ENCODE results near the gene PNPLA2.

Gene PNPLA2

GRCh38 chr11:819129-819931 lies 616 bp downstream of the PNPLA2 start:
- DNase-seq (ENCODE audit: low spot score) = peak; percentile 97
- no peak for TF ChIP-seq CTCF (IDR thresholded peaks at IDR 0.05; ENCODE audit: extremely low read depth, missing control alignments)

DNA sequence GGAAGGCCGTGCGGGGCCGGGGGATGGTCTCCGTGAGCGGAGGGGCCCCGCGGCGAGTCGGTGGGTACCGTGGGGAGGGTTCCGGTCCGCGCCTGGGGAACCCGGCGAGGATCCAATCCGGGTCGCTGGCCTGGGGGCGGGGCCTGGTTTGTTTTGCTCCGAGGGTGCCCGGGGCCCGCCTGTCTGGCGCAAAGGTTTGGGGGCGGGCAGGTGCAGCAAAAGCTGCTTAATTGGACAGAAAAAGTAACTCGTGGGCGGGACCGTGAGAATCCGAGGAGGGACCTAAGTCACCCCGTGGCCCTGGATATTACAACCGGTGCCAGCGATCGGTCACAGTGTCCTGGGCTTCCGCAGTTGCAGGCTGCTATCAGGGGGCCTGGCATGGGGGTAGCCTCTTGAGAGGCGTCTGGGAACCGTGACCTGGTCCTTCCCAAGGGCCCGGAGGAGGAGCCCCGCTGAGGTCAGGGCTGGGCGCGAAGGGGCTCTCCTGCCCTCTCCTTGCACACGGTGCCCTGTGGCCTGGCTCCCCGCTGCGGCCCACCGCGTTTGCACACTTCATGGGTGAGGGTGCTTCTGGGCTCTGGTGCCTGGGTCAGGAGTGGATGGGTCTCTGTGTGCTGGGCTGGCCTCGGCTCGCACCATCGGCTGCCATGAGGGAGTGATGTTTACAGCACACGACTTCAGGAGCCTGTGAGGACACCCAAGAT lies 1.4 kb downstream of the PNPLA2 start:
- TF ChIP-seq CTCF (IDR thresholded peaks at IDR 0.05; ENCODE audit: extremely low read depth, missing control alignments) = no peak
- peak; percentile 94 for DNase-seq (ENCODE audit: low spot score)

- no peak for TF ChIP-seq CTCF (IDR thresholded peaks at IDR 0.05; ENCODE audit: extremely low read depth, missing control alignments)
- no peak for DNase-seq (ENCODE audit: low spot score)
Observed at GRCh38 chr11:820655-821511, 2.2 kb downstream of the PNPLA2 start.

GRCh38 chr11:821512-822371 lies 3.0 kb downstream of the PNPLA2 start:
- no peak for DNase-seq (ENCODE audit: low spot score)
- TF ChIP-seq CTCF (IDR thresholded peaks at IDR 0.05; ENCODE audit: extremely low read depth, missing control alignments) = no peak

DNA sequence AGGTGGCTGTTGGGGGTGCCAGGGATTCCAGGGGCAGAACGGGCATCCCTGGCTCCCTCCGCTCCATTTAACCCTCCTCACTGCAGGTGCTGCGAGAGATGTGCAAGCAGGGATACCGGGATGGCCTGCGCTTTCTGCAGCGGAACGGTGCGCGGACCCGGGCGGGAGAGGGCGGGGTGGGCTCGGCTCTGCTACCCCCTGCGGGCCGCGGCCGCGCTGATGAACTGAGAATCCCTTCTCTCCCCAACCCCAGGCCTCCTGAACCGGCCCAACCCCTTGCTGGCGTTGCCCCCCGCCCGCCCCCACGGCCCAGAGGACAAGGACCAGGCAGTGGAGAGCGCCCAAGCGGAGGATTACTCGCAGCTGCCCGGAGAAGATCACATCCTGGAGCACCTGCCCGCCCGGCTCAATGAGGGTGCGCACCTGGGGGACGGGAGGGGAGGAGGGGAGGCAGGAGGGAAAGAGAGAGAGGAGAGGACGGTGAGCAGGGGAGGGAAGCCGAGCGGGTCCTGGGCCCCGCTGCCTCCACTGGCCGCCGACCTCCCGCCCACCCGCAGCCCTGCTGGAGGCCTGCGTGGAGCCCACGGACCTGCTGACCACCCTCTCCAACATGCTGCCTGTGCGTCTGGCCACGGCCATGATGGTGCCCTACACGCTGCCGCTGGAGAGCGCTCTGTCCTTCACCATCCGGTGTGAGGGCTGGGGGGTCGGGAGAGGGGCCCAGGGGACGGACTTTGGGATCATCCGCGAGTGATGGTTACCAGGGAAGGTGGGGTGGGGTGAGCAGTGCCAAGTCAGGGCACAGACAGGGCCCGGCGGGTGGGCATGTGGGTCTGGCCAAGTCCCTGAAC lies 5.0 kb downstream of the PNPLA2 start:
- DNase-seq (ENCODE audit: low spot score) = no peak
- no peak for TF ChIP-seq CTCF (IDR thresholded peaks at IDR 0.05; ENCODE audit: extremely low read depth, missing control alignments)

GRCh38 chr11:824292-824880 lies 5.7 kb downstream of the PNPLA2 start:
- DNase-seq (ENCODE audit: low spot score) = no peak

More at GRCh38 chr11:824292-824880, 5.7 kb downstream of the PNPLA2 start:
- TF ChIP-seq CTCF (IDR thresholded peaks at IDR 0.05; ENCODE audit: extremely low read depth, missing control alignments) = no peak
